Transverse colon (tissue), 4 donors: Measurements from ENCODE around the gene FLYWCH2. TPM values are rescaled to one million over a fixed set of nuclear protein-coding genes. Genes with fewer than 3 reads are reported as not detected.

Source experiments
- DNase-seq: peaks from one replicate; pipeline ENCODE4 v3.0.0-alpha.2; 2019
- H3K27ac ChIP-seq, 4 donors: fragments of 200-600 bp; sonication (generic); 2 replicates each; pipeline ENCODE4 v1.5.1; 2016 to 2018; ENCODE audit warnings: inconsistent platforms in 4 of 4
- H3K27me3 ChIP-seq: fragments of 200-600 bp; sonication (generic); 2 replicates; pipeline ENCODE4 v1.5.1; 2017; ENCODE audit warnings: inconsistent platforms
- H3K36me3 ChIP-seq, 4 donors: fragments of 200-600 bp; sonication (generic); 2 replicates each; pipeline ENCODE4 v1.5.1; 2017 to 2019; ENCODE audit warnings: inconsistent platforms in 4 of 4
- H3K4me1 ChIP-seq, 4 donors: fragments of 200-600 bp; sonication (generic); 2 replicates each; pipeline ENCODE4 v1.5.1; 2017 to 2020; ENCODE audit warnings: inconsistent platforms in 4 of 4
- H3K4me3 ChIP-seq, 4 donors: fragments of 200-600 bp; sonication (generic); 1 replicate in 1 of 4; 2 replicates in 3 of 4; pipeline versions ENCODE4 v1.5.1 to v1.6.1; 2017 to 2019; ENCODE audit warnings: inconsistent platforms in 4 of 4
- H3K9me3 ChIP-seq, 2 donors: fragments of 200-600 bp; sonication (generic); 2 replicates each; pipeline ENCODE4 v1.5.1; 2017 to 2019; ENCODE audit warnings: inconsistent platforms in 2 of 2
- CTCF ChIP-seq, 5 experiments: fragments of 200-600 bp in 3 of 5; fragments of 450-650 bp in 2 of 5; sonication (generic) in 3 of 5; IDR thresholded peaks; 1 replicate in 2 of 5; 2 replicates in 3 of 5; pipeline ENCODE4 v1.5.1; 2016 to 2017; ENCODE audit warnings: antibody characterized with exemption in 5 of 5, inconsistent platforms in 3 of 5, mild to moderate bottlenecking in 2 of 5, moderate library complexity in 1 of 5
- EP300 ChIP-seq: sonication (generic); formaldehyde crosslinking; IDR thresholded peaks from one replicate; pipeline ENCODE4 v1.6.1; 2017; ENCODE audit warnings: antibody characterized with exemption, low read depth
- POLR2A ChIP-seq: fragments of 450-650 bp; IDR thresholded peaks from one replicate; pipeline ENCODE4 v1.6.1; 2016; ENCODE audit warnings: antibody characterized with exemption, mild to moderate bottlenecking, moderate library complexity
- POLR2AphosphoS5 ChIP-seq, 3 donors: sonication (generic); formaldehyde crosslinking; IDR thresholded peaks; one replicate each; pipeline ENCODE4 v1.6.1; 2016; ENCODE audit warnings: antibody characterized with exemption in 3 of 3
- WGBS, 2 donors: methylation state at CpG; one replicate each; pipeline ENCODE4 v1.1.5; 2018; ENCODE audit warnings: low coverage in 1 of 2; 5-methylcytosine and 5-hydroxymethylcytosine counted together
- in situ Hi-C, 4 donors: fragments of 200-750 bp; cut with MboI; loops; one replicate each; pipeline versions ENCODE4 v1.15.0 to v1.15.1; 2017; ENCODE audit warnings: low sequenced_read_pairs in 3 of 4, low pct_ligation_motif_present in 1 of 4, low pct_unique_long_range_greater_than_20kb in 1 of 4
- intact Hi-C: fragments of 100-400 bp; cut with DNase I; formaldehyde crosslinking; loops from one replicate; pipeline ENCODE4 v1.15.1; 2023; ENCODE audit warnings: low total_unique reads
- total RNA-seq, 4 donors: library from RNA; depleted of rRNA; stranded (reverse); fragments of >200 nt; gene quantifications; one replicate each; pipeline ENCODE4 v1.1.0, GENCODE V29; 2016

Gene FLYWCH2
- total RNA-seq, 4 donors from 2014 or later: 35.0 to 74.4 (median 50.9) TPM

DNA sequence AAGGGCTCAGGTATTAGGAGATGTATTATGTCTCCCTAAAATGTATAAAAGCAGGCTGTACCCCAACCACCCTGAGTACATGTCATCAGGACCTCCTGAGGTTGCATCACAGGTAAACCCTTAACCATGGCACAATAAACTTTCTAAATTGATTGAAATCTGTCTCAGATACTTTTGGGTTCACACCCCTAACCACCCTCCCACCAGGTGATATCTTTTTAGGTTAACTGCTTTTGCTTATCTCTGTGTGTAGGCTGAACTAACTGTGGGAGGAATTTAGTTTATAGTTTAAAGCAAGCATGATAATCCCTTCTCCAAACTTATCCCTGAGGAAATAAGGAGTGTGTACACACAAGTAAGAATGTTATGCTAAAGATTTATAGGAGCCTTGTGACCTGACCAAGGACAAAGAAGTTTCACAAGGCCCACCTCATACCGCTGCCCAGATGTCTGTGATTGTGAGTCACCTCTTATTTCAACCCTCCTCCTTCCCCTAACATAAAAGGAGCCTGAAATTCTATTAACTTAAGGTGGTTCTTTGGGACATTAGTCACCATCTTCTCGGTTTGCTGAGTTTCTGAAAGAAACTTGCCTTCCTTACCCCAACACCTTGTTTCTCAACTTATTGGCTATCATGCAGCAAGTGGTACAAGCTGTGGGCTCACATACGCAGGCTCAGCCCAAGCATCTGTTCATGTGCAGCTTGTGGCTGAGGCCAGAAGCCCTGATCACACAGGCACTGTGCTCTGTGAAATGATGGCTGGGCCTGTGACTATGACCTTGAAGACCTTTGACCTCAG lies 36.3 kb upstream of the FLYWCH2 start:
- Histone ChIP-seq H3K27me3 (peaks cover 40% of the 10 kb centered on the region), H3K4me3 (no peak overlapping the region), H3K9me3 (no peaks in the 10 kb centered on the region), H3K27ac (no peak overlapping the region), H3K36me3 (no peaks in the 10 kb centered on the region), H3K4me1 (peaks cover 0 to 9% (median 4%) of the 10 kb centered on the region in 4 donors)
- WGBS, 2 donors: 35% methylated on average over 3 of the region's 3 CpGs; no CpG with 5 or more reads in 1 of the 2 donors
- in situ Hi-C loops (no loop called here), intact Hi-C loops (no loop called here)
- no peak for TF ChIP-seq POLR2AphosphoS5 (IDR thresholded peaks at IDR 0.05)
- TF ChIP-seq CTCF (IDR thresholded peaks at IDR 0.05): no peak
- no peak for TF ChIP-seq EP300
- no peak for TF ChIP-seq POLR2A
- DNase-seq: no peak

GRCh38 chr16:2848933-2849725 lies 33.9 kb upstream of the FLYWCH2 start:
- no peaks in the 10 kb centered on the region for H3K4me1 ChIP-seq
- no peak overlapping the region for H3K27ac ChIP-seq
- intact Hi-C loops: no loop called here
- no peak overlapping the region for H3K4me3 ChIP-seq
- no peak for DNase-seq
- no peaks in the 10 kb centered on the region for H3K36me3 ChIP-seq
- H3K27me3 ChIP-seq: peaks cover 60% of the 10 kb centered on the region
- H3K9me3 ChIP-seq: no peaks in the 10 kb centered on the region
- in situ Hi-C loops: no loop called here
- WGBS, 2 donors: 66 to 72% methylated on average over 14 to 16 of the region's 16 CpGs
- no peak for TF ChIP-seq EP300
- TF ChIP-seq CTCF (IDR thresholded peaks at IDR 0.05): no peak

DNA sequence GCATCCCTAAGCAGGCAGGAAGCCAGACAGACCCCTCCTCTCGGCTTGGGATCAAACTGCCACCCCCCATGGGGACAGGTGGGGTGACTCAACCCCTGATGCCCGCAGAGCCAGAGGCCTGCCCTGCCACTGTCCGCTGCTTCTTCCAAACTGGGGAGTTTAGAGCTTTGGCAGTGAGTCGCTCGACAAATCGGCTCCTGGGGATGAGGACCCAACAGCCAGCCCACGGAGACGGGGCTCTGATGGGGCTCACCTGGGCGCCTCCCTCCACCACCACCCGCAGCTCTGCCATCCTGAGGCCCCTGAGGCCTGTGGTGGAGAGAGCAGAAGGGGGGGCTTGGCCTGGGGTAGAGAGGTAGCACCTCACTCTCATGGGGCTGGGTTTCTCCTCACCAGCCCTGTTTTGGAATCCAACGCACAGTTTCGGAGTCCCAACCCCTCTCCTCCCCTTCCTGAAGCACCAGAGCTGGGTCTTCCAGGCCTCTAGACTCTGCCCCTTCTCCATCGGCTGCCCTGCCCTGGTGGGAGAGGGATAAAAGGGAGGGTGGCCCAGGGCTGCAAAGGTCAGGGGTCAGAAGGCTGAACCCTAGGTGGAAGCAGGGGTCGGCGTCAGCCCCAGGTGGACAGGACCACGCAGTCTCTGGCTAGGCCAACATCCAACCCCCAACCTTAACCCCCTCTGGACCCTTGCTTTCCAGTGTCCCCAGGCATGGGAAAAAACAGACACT lies 30.8 kb upstream of the FLYWCH2 start:
- H3K4me1 ChIP-seq: no peaks in the 10 kb centered on the region
- intact Hi-C loops: no loop called here
- H3K9me3 ChIP-seq: peaks cover 5 to 6% of the 10 kb centered on the region in 2 donors
- peaks cover 65% of the 10 kb centered on the region for H3K27me3 ChIP-seq
- TF ChIP-seq CTCF (IDR thresholded peaks at IDR 0.05) (no peak), EP300 (no peak), POLR2AphosphoS5 (IDR thresholded peaks at IDR 0.05) (no peak), POLR2A (no peak)
- no peak for DNase-seq
- H3K27ac ChIP-seq: no peak overlapping the region
- H3K4me3 ChIP-seq: no peak overlapping the region
- WGBS, 2 donors: 90% methylated on average over 16 of the region's 16 CpGs; no CpG with 5 or more reads in 1 of the 2 donors
- in situ Hi-C loops: no loop called here
- H3K36me3 ChIP-seq: no peaks in the 10 kb centered on the region
